HepG2 (cell line): Measurements from ENCODE around the gene CH25H. TPM values are rescaled to one million over a fixed set of nuclear protein-coding genes. Genes with fewer than 3 reads are reported as not detected.

Experiments used
- AKAP8 ChIP-seq: sonication (generic); formaldehyde crosslinking; IDR thresholded peaks from 2 replicates; pipeline ENCODE4 v1.5.1; 2020; ENCODE audit warnings: mild to moderate bottlenecking, missing genetic modification reagents
- CEBPB ChIP-seq: IDR thresholded peaks from 2 replicates; pipeline ENCODE4 v1.6.1; 2011; ENCODE audit warnings: low read depth, low read length, improper control_type of control experiment, borderline replicate concordance
- CEBPG ChIP-seq: IDR thresholded peaks from 2 replicates; pipeline ENCODE4 v1.6.1; 2016
- CTCF ChIP-seq: sonication (generic); formaldehyde crosslinking; IDR thresholded peaks from 2 replicates; pipeline ENCODE4 v1.5.0; 2020; ENCODE audit warnings: mild to moderate bottlenecking, missing genetic modification reagents, moderate library complexity
- ELF1 ChIP-seq: sonication (generic); formaldehyde crosslinking; IDR thresholded peaks from 2 replicates; pipeline ENCODE4 v1.4.0; 2020; ENCODE audit warnings: missing genetic modification reagents
- GATAD2A ChIP-seq: IDR thresholded peaks from 2 replicates; pipeline ENCODE4 v1.6.1; 2016
- HNF4A ChIP-seq: sonication (generic); formaldehyde crosslinking; IDR thresholded peaks from 2 replicates; pipeline ENCODE4 v1.4.0; 2020; ENCODE audit warnings: missing genetic modification reagents
- MAFF ChIP-seq: IDR thresholded peaks from 2 replicates; pipeline ENCODE4 v1.6.1; 2011; ENCODE audit warnings: low read depth, low read length, improper control_type of control experiment
- MYNN ChIP-seq: sonication (generic); formaldehyde crosslinking; IDR thresholded peaks from 2 replicates; pipeline ENCODE4 v1.4.0; 2020; ENCODE audit warnings: mild to moderate bottlenecking, low read depth, missing genetic modification reagents
- RAD51 ChIP-seq: fragments of 450-650 bp; IDR thresholded peaks from 2 replicates; pipeline ENCODE4 v1.6.1; 2016; ENCODE audit warnings: borderline replicate concordance
- REXO4 ChIP-seq: sonication (generic); formaldehyde crosslinking; IDR thresholded peaks from 2 replicates; pipeline ENCODE4 v1.8.0; 2022; ENCODE audit warnings: missing genetic modification reagents, mild to moderate bottlenecking, borderline replicate concordance
- SP5 ChIP-seq: IDR thresholded peaks from 2 replicates; pipeline ENCODE4 v1.6.1; 2016; ENCODE audit warnings: low read depth, borderline replicate concordance
- ZBTB7B ChIP-seq: sonication (generic); formaldehyde crosslinking; IDR thresholded peaks from 2 replicates; pipeline ENCODE4 v1.4.0; 2020; ENCODE audit warnings: missing genetic modification reagents
- ZMYM4 ChIP-seq: sonication (generic); formaldehyde crosslinking; IDR thresholded peaks from 2 replicates; pipeline ENCODE4 v1.8.1; 2023; ENCODE audit warnings: mild to moderate bottlenecking, missing genetic modification reagents
- ZNF205 ChIP-seq: IDR thresholded peaks from 2 replicates; pipeline ENCODE4 v1.6.1; 2018; ENCODE audit warnings: missing biosample characterization, missing genetic modification reagents
- ZNF335 ChIP-seq: sonication (generic); formaldehyde crosslinking; IDR thresholded peaks from 2 replicates; pipeline ENCODE4 v1.4.0; 2020; ENCODE audit warnings: missing genetic modification reagents
- ZNF552 ChIP-seq: sonication (generic); formaldehyde crosslinking; IDR thresholded peaks from 2 replicates; pipeline ENCODE4 v1.9.0; 2022; ENCODE audit warnings: missing genetic modification reagents, mild to moderate bottlenecking, borderline replicate concordance
- ZSCAN22 ChIP-seq: sonication (generic); formaldehyde crosslinking; IDR thresholded peaks from 2 replicates; pipeline ENCODE4 v1.4.0; 2020; ENCODE audit warnings: mild to moderate bottlenecking, missing genetic modification reagents
- polyA plus RNA-seq, 8 experiments: library from polyadenylated mRNA; depleted of rRNA in 3 of 8; stranded (reverse) in 7 of 8; unstranded in 1 of 8; fragments of >200 nt; fragmentation: Illumina TruSeq in 4 of 8; extraction: Trizol in 4 of 8; gene quantifications; 2 replicates each; pipeline versions ENCODE4 v1.2.1 to v1.2.3, GENCODE V29; 2011 to 2016; ENCODE audit warnings: low read depth in 4 of 8, missing spikeins in 1 of 8, mixed read lengths in 1 of 8; ENCODE audit not compliant: insufficient read depth in 1 of 8
- total RNA-seq, 5 experiments: library from RNA; depleted of rRNA; stranded (reverse); fragments of >200 nt; fragmentation: Illumina TruSeq; extraction: Trizol; gene quantifications; 2 replicates each; pipeline ENCODE4 v1.2.3, GENCODE V29; 2016; ENCODE audit warnings: low read depth in 1 of 5
- TF ChIP-seq, protein P1 (sequence below): sonication (generic); formaldehyde crosslinking; IDR thresholded peaks from 2 replicates; pipeline ENCODE4 v1.4.0; 2020; ENCODE audit warnings: missing genetic modification reagents, borderline replicate concordance
- TF ChIP-seq, protein P2 (sequence below): IDR thresholded peaks from 2 replicates; pipeline ENCODE4 v1.4.0; 2020; ENCODE audit warnings: mild to moderate bottlenecking, missing genetic modification reagents
- TF ChIP-seq, protein P3 (sequence below): sonication (generic); formaldehyde crosslinking; IDR thresholded peaks from 2 replicates; pipeline ENCODE4 v1.5.1; 2020; ENCODE audit warnings: missing genetic modification reagents, mild to moderate bottlenecking, borderline replicate concordance

The CH25H gene
- total and polyA plus RNA-seq, 2 of the 13 experiments (the other 11 are each of a cell fraction or from before 2014, with no cell fraction given) = not detected

DNA sequence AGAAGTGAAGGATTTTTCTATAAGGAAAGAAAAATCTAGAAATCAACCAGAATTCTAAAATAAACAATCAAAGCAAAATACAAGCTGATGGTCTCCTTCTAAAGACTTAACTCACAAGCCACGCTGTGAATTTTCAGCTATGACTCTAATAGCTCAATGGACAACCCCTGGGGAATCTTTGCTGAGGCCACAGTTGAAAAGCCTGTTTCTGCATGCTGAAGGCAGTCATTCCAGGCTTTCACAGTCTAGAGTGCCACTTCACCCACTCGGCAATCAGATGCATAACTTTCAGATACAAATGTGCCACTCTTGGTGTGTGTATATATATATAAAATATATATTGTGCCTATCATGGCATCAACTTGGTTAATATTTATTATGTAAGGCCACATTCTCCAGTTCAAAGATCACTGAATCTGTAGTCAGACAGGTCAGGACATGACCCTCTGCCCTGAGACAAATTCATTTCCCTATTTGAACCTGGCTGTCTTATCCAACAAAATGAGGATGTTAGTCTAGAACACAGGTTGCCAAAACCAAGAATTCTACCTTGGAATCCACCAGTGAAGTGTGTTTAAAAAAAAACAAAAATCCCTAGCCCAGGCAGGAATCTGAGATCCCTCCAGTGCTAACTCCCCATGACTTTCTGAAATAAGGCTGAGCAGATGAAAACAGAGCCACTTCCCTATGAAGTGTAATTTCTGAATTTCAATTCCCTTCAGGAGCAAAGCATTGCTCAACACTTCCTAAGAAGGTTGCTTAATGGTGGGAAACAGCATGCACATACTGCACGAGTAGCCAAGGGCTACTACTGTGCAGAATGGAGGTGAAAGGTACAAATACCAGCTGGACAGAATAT, 34.6 kb upstream of the CH25H start (continued):
- TF ChIP-seq ZMYM4 (CRISPR knock-in tag) (peak; percentile 14; the same call in 1 of the 2 replicates), REXO4 (CRISPR knock-in tag) (no peak), ZNF552 (no peak), ELF1 (CRISPR knock-in tag) (peak; percentile 15; the same call in 1 of the 2 replicates), ZSCAN22 (no peak), AKAP8 (no peak), MYNN (no peak), ZNF335 (CRISPR knock-in tag) (no peak), CEBPB (peak; percentile 80), MAFF (no peak), ZNF205 (CRISPR knock-in tag) (no peak), SP5 (CRISPR knock-in tag) (no peak), ZBTB7B (CRISPR knock-in tag) (no peak), CEBPG (CRISPR knock-in tag) (peak; percentile 73), CTCF (no peak), HNF4A (CRISPR knock-in tag) (peak; percentile 45), RAD51 (no peak), GATAD2A (CRISPR knock-in tag) (0 out of 2 replicates have a peak, but pooled peaks have one; percentile 9)
- TF ChIP-seq, protein P1, sequence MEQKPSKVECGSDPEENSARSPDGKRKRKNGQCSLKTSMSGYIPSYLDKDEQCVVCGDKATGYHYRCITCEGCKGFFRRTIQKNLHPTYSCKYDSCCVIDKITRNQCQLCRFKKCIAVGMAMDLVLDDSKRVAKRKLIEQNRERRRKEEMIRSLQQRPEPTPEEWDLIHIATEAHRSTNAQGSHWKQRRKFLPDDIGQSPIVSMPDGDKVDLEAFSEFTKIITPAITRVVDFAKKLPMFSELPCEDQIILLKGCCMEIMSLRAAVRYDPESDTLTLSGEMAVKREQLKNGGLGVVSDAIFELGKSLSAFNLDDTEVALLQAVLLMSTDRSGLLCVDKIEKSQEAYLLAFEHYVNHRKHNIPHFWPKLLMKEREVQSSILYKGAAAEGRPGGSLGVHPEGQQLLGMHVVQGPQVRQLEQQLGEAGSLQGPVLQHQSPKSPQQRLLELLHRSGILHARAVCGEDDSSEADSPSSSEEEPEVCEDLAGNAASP (CRISPR knock-in tag) = peak; percentile 25; the same call in 1 of the 2 replicates
- TF ChIP-seq, protein P2, sequence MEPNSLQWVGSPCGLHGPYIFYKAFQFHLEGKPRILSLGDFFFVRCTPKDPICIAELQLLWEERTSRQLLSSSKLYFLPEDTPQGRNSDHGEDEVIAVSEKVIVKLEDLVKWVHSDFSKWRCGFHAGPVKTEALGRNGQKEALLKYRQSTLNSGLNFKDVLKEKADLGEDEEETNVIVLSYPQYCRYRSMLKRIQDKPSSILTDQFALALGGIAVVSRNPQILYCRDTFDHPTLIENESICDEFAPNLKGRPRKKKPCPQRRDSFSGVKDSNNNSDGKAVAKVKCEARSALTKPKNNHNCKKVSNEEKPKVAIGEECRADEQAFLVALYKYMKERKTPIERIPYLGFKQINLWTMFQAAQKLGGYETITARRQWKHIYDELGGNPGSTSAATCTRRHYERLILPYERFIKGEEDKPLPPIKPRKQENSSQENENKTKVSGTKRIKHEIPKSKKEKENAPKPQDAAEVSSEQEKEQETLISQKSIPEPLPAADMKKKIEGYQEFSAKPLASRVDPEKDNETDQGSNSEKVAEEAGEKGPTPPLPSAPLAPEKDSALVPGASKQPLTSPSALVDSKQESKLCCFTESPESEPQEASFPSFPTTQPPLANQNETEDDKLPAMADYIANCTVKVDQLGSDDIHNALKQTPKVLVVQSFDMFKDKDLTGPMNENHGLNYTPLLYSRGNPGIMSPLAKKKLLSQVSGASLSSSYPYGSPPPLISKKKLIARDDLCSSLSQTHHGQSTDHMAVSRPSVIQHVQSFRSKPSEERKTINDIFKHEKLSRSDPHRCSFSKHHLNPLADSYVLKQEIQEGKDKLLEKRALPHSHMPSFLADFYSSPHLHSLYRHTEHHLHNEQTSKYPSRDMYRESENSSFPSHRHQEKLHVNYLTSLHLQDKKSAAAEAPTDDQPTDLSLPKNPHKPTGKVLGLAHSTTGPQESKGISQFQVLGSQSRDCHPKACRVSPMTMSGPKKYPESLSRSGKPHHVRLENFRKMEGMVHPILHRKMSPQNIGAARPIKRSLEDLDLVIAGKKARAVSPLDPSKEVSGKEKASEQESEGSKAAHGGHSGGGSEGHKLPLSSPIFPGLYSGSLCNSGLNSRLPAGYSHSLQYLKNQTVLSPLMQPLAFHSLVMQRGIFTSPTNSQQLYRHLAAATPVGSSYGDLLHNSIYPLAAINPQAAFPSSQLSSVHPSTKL (CRISPR knock-in tag) = 0 out of 2 replicates have a peak, but pooled peaks have one; percentile 2
- TF ChIP-seq, protein P3, sequence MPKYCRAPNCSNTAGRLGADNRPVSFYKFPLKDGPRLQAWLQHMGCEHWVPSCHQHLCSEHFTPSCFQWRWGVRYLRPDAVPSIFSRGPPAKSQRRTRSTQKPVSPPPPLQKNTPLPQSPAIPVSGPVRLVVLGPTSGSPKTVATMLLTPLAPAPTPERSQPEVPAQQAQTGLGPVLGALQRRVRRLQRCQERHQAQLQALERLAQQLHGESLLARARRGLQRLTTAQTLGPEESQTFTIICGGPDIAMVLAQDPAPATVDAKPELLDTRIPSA = no peak
